Adrenal gland (tissue), 5 donors: ENCODE measurements around the gene ENPP3.

Source experiments
- POLR2A ChIP-seq, 2 donors: fragments of 450-650 bp; IDR thresholded peaks; one replicate each; pipeline ENCODE4 v1.6.1; 2017; ENCODE audit warnings: antibody characterized with exemption in 2 of 2, mild to moderate bottlenecking in 2 of 2, moderate library complexity in 1 of 2
- TF ChIP-seq, protein P1 (sequence below), 6 experiments: fragments of 450-650 bp in 4 of 6; fragments of 200-600 bp in 2 of 6; sonication (generic) in 1 of 6; IDR thresholded peaks; 1 replicate in 5 of 6; 2 replicates in 1 of 6; pipeline versions ENCODE4 v1.5.1 to v1.8.0; 2016 to 2021; ENCODE audit warnings: antibody characterized with exemption in 6 of 6, mild to moderate bottlenecking in 2 of 6, moderate library complexity in 1 of 6
- donor health status: DM: no; HTN: no; CAD: no.

DNA sequence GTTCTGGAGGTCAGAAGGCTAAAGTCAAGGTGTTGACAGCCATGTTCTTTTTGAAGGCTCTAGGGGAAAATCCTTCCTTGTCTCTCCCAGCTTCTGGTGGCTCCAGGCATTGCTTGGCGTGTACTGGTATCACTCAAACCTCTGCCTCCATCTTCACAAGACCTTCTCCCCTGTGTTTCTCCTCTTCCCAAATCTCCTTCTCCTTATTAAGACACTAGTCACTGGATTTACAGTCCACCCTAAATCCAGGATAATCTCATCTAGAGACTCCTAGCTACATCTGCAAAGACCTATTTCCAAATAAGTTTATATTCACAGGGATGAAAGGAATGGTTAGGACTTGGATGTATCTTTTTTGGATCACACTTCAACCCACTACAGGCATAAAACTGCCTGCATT lies 99.7 kb downstream of the ENPP3 start:
- TF ChIP-seq, protein P1, sequence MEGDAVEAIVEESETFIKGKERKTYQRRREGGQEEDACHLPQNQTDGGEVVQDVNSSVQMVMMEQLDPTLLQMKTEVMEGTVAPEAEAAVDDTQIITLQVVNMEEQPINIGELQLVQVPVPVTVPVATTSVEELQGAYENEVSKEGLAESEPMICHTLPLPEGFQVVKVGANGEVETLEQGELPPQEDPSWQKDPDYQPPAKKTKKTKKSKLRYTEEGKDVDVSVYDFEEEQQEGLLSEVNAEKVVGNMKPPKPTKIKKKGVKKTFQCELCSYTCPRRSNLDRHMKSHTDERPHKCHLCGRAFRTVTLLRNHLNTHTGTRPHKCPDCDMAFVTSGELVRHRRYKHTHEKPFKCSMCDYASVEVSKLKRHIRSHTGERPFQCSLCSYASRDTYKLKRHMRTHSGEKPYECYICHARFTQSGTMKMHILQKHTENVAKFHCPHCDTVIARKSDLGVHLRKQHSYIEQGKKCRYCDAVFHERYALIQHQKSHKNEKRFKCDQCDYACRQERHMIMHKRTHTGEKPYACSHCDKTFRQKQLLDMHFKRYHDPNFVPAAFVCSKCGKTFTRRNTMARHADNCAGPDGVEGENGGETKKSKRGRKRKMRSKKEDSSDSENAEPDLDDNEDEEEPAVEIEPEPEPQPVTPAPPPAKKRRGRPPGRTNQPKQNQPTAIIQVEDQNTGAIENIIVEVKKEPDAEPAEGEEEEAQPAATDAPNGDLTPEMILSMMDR (IDR thresholded peaks at IDR 0.05), result no peak
- TF ChIP-seq POLR2A (IDR thresholded peaks at IDR 0.05), result no peak
